Measurements from ENCODE around the gene TOMM20L.
"Not testable (repeated sequence)": the region's sequence is repeated elsewhere in the genome, so short reads cannot be mapped to it uniquely, and the experiment has no call there.

Gene TOMM20L

DNA sequence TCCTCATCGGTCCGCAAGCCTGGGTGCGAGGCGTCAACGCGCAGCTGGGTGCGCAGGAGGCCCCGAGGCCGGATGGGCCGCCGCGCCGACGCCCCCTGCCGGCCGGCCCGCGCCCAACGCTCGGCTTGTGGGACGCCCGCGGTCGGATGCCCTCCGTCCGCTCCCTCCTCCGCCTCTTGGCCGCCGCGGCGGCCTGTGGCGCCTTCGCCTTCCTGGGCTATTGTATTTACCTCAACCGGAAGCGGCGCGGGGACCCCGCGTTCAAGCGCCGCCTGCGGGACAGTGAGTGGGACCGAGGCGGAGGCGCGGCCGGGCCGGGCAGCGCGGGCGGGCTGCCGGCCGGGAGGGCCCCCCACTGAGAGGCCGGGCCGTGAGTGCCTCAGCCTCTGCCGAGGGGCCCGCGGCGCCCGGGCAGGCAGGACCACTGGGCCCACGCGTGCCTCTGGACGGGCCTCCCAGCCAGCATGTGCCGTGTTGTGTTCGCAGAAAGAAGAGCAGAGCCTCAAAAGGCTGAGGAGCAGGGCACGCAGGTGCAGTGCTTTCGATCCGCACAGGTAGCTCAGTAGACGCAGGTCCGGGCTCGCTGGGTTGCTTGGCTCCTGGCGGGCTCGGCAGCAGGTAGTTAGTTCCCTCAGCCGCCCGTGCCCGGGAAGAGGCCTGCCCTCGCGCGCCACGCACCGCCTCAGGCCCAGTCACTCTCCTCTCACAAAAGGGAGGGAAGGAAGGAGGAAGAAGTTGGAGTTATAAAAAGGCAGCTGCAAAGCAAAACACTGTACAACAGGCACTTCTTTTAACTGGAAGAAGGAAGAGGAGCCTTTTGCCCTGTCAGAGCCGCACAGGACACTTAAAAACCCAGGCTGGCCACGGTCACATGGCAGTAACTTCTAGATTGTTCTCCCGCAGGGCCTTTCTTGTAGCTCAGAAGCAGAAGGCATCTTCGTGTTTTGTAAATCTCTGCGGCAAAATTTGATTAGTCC lies at the start of gene TOMM20L:
TSS of gene TOMM20L (plus strand) at position 119 of the 977 bp plus-strand sequence. CDS start at position 147, 28 bp downstream.
- TF ChIP-seq, protein P1, sequence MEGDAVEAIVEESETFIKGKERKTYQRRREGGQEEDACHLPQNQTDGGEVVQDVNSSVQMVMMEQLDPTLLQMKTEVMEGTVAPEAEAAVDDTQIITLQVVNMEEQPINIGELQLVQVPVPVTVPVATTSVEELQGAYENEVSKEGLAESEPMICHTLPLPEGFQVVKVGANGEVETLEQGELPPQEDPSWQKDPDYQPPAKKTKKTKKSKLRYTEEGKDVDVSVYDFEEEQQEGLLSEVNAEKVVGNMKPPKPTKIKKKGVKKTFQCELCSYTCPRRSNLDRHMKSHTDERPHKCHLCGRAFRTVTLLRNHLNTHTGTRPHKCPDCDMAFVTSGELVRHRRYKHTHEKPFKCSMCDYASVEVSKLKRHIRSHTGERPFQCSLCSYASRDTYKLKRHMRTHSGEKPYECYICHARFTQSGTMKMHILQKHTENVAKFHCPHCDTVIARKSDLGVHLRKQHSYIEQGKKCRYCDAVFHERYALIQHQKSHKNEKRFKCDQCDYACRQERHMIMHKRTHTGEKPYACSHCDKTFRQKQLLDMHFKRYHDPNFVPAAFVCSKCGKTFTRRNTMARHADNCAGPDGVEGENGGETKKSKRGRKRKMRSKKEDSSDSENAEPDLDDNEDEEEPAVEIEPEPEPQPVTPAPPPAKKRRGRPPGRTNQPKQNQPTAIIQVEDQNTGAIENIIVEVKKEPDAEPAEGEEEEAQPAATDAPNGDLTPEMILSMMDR (IDR thresholded peaks at IDR 0.05; ENCODE audit: insufficient read depth, low read length, poor library complexity, severe bottlenecking): peak; percentile 27
- peak; percentile 86 for DNase-seq (ENCODE audit: extremely low read depth, insufficient read length)
- H3K36me3 ChIP-seq (ENCODE audit: control insufficient read depth, insufficient read depth, low read length): no peaks in the 10 kb centered on the region
- peak within 1 kb of the TSS; percentile 58 for H3K4me3 ChIP-seq (replicated peaks; ENCODE audit: low read depth, low read length)
- H3K27me3 ChIP-seq (replicated peaks; ENCODE audit: control insufficient read depth, insufficient read depth, low read length): no peaks in the 10 kb centered on the region

DNA sequence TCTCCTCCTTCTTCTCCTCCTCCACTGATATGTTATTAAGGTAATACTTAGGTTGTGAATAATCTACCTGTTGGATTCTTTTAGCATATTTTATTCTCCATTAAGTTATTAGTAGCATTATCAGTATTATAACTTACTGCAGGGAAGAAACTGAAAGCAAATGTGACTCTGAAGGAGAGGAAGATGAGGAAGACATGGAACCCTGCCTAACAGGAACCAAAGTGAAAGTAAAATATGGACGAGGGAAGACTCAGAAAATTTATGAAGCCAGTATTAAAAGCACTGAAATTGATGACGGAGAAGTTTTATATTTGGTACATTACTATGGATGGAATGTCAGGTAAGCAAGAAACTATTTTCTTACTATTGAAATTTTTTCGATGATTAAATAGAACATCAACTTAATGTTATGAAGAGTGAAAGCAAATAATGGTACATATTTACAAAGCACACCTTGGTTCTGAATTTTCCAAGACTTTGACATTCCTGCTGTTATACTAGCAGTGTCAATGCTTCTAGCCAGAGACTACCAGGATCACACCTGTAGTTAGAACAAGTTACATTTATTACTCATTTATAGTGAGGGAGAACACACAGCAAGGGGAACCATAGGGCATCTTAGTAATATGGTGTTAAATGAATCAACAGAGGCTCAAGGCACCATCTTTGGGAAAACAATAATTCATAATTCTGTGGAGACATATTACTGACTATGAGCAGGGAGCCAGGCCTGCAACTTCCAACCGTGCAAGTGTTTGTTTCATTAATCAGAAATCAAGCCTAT lies 42.0 kb upstream of the TOMM20L start:
- DNase-seq (ENCODE audit: extremely low read depth, insufficient read length): no peak
- no peaks in the 10 kb centered on the region for H3K27me3 ChIP-seq (replicated peaks; ENCODE audit: control insufficient read depth, insufficient read depth, low read length)
- TF ChIP-seq, protein P1 (IDR thresholded peaks at IDR 0.05; ENCODE audit: insufficient read depth, low read length, poor library complexity, severe bottlenecking): no peak
- no peak overlapping the region for H3K4me3 ChIP-seq (replicated peaks; ENCODE audit: low read depth, low read length)
- peaks cover 4% of the 10 kb centered on the region for H3K36me3 ChIP-seq (ENCODE audit: control insufficient read depth, insufficient read depth, low read length)

DNA sequence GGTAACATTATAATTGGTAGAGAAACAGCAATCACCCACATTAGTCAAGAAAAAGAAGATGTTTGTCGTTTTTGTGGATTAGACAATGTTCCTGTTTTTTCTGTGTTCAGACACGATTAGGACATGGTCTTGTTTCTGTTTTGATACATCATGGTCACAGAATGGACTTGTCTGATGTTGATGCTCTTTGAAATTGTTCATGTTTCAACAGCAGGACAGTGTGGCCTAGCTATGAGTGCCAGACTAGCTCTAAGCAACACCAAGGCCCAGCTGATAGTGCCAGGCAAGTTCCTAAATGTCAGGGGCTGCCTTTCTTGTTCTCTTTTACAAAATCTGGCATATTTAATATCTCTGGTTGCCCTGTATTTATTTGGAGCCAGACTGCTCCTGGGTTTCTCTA lies 40.9 kb upstream of the TOMM20L start:
- TF ChIP-seq, protein P1 (IDR thresholded peaks at IDR 0.05; ENCODE audit: insufficient read depth, low read length, poor library complexity, severe bottlenecking): no peak
- Histone ChIP-seq H3K4me3 (replicated peaks; ENCODE audit: low read depth, low read length) (no peak overlapping the region), H3K36me3 (ENCODE audit: control insufficient read depth, insufficient read depth, low read length) (peaks cover 4% of the 10 kb centered on the region), H3K27me3 (replicated peaks; ENCODE audit: control insufficient read depth, insufficient read depth, low read length) (no peaks in the 10 kb centered on the region)
- no peak for DNase-seq (ENCODE audit: extremely low read depth, insufficient read length)

DNA sequence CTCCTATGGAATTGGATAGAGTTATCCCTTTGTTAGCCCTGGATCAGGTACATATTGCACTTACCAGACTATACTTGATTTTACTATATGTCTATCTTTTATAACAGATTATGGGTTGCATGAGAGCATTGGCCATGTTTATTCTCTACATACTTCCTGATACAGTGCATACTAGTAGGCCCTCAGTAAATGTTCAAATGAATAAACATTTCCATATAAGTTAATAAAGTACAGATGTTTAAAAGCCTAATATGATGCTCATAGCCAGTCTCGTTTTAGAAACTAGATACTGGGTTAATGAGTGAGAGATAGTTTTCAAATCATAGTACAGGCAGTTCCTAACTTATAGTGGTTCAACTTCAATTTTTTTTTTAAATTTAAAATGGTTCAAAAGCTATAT lies 39.5 kb upstream of the TOMM20L start:
- no peak overlapping the region for H3K4me3 ChIP-seq (replicated peaks; ENCODE audit: low read depth, low read length)
- H3K36me3 ChIP-seq (ENCODE audit: control insufficient read depth, insufficient read depth, low read length): peaks cover 5% of the 10 kb centered on the region
- TF ChIP-seq, protein P1 (IDR thresholded peaks at IDR 0.05; ENCODE audit: insufficient read depth, low read length, poor library complexity, severe bottlenecking): no peak
- no peak for DNase-seq (ENCODE audit: extremely low read depth, insufficient read length)
- H3K27me3 ChIP-seq (replicated peaks; ENCODE audit: control insufficient read depth, insufficient read depth, low read length): no peaks in the 10 kb centered on the region

DNA sequence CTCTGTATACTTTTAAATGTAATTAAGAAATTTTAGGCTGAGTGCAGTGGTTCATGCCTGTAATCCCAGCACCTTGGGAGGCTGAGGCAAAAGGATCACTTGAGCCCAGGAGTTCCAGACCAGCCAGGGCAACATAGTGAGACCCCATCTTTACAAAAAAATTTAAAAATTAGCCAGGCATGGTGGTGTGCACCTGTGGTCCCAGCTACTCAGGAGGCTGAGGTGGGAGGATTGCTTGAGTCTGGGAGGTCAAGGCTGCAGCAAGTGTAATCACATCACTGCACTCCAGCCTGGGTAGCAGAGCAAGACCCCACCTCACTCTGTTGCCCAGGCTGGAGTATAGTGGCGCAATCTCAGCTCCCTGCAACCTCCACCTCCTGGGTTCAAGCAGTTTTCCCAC lies 33.5 kb upstream of the TOMM20L start:
- not testable (repeated sequence) for H3K36me3 ChIP-seq (ENCODE audit: control insufficient read depth, insufficient read depth, low read length); H3K27me3 ChIP-seq (replicated peaks; ENCODE audit: control insufficient read depth, insufficient read depth, low read length); H3K4me3 ChIP-seq (replicated peaks; ENCODE audit: low read depth, low read length); DNase-seq (ENCODE audit: extremely low read depth, insufficient read length)
